GM13976 (cell line): Measurements from ENCODE around the gene SMIM41.

Experiments used
- DNase-seq: peaks from one replicate; pipeline ENCODE4 v3.0.0; 2012; ENCODE audit warnings: low spot score
- in situ Hi-C: fragments of 300-500 bp; cut with MboI; formaldehyde crosslinking; loops from one replicate; pipeline ENCODE4 v1.12.0; 2022; ENCODE audit warnings: low sequenced_read_pairs, mixed read lengths, inconsistent platforms; ENCODE audit not compliant: unreplicated experiment
- TF ChIP-seq, protein P1 (sequence below): IDR thresholded peaks from 2 replicates; pipeline ENCODE4 v1.5.1; 2012; ENCODE audit warnings: borderline replicate concordance, mild to moderate bottlenecking; ENCODE audit not compliant: insufficient read depth; ENCODE audit errors: extremely low read depth, missing control alignments, control extremely low read depth

SMIM41 gene

DNA sequence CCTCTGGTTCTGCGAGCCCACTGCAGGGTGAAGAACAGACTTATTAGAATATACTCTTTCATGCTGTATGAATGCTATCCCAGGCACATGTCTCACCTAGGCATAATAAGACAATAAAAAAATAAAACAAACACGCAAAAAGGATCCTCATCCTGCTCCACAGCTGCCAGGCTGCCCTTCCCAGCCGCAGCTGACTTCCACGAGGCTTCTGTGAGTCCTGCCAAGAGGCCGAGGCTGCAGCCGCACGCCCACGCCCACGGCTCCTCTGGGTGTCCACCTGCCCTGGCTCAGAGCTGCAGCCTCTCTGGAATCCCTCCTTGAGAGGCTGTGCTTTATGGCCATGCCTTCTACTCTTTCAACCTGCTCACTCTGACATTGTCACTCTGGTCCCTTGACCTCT, 6.9 kb downstream of the SMIM41 start:
- TF ChIP-seq, protein P1, sequence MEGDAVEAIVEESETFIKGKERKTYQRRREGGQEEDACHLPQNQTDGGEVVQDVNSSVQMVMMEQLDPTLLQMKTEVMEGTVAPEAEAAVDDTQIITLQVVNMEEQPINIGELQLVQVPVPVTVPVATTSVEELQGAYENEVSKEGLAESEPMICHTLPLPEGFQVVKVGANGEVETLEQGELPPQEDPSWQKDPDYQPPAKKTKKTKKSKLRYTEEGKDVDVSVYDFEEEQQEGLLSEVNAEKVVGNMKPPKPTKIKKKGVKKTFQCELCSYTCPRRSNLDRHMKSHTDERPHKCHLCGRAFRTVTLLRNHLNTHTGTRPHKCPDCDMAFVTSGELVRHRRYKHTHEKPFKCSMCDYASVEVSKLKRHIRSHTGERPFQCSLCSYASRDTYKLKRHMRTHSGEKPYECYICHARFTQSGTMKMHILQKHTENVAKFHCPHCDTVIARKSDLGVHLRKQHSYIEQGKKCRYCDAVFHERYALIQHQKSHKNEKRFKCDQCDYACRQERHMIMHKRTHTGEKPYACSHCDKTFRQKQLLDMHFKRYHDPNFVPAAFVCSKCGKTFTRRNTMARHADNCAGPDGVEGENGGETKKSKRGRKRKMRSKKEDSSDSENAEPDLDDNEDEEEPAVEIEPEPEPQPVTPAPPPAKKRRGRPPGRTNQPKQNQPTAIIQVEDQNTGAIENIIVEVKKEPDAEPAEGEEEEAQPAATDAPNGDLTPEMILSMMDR, result no peak
- DNase-seq, result no peak
- in situ Hi-C loops, result no loop called here

DNA sequence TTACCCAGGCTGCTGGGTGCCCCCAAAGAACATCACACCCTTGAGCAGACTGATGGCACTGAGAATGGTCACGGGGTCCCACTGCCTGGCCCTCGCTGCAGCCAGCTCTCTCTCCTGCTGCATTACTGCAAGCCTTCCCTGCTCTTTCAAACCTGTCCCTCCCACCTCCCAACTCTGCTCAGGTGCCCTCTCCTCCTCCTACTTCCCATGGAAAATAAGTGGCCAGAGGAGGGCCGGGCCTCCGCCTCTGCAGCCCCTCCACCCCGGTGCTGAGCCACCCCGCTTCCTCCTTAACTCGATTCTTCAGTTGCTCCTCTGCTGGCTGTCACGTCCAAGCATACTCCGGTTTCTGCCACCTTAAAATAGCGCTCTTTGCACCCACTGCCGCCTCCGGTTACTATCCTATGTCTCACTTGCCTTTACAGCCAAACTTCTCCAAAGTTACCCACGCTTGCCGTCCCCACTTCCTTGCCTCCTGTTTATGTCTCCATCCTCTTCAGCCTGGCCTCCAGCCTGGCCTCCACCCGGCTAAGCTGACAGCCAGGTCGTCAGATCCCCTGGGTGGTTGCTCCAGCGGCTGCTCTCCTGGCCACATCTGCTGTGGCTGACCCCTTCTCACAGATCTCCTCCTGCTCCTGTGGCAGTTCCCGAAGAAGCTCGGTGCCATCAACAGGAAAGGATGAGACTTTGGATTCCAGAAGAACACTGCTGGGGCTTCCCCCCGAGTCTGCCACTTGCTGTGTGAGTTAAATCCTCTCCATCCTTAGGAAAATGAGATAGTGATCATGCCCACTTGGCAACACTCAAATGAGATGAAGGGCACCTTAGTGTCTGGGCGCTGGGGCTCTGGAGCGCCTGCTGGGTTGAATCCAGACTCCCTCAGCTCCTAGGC, 7.7 kb downstream of the SMIM41 start:
- TF ChIP-seq, protein P1, result no peak
- in situ Hi-C loops, result no loop called here
- DNase-seq, result peak; percentile 18

DNA sequence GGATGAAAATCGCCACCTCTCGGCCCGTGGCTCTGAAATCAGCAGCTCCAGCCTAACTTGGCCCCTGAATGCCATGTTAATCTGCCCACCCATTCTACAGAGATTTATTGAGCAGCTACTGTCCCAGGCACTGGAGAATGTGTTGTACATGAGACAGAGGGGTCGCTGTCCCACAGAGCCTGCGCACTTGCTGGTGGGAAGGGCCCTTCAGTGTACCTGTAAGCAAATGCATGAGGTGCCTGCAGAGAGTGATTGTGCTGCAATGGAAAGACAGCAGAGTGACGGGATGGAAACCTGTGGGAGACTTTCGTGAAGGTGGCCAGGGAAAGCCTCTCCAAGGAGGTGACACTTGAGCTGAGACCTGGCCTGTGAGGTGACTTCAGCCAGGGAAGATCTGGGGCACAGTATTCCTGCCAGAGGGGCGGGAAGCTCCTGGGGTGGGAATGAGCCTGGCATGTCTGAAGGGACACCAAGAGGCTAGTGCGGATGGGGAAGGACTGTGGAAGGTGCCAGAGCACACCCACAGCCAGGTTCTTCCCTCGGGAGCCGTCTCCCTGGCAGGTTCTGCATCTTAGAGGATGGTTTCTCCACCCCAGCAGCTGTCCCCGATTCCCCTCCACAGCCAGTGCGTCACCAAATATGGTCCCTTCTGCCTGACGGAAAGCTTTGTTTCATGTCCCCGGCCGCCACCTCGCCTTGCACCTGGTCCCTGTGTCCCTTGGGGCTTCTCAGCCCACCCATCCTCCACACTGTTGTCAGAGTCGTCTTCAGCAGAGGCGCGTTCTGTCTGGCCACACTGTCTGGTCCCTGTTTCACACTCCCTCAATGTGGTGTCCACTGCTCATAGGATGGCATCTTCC, 8.7 kb downstream of the SMIM41 start:
- TF ChIP-seq, protein P1, result no peak
- in situ Hi-C loops, result no loop called here
- DNase-seq, result peak; percentile 75

DNA sequence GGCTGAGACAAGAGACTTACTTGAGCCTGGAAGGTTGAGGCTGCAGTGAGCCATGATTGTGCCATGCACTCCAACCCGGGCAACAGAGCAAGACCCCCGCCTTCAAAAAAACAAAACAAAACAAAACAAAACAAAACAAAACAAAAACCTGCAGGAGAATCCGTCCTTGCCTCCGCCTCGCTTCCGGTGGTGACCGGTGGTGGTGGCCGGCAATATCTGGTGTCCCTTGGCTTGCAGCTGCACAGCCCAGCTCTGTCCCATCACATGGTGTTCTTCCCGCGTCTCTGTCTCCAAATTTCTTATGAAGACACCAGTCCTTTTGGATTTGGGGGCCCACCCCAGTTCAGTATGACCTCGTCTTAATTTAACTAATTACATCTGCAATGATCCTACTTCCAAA, 10.0 kb downstream of the SMIM41 start:
- in situ Hi-C loops, result no loop called here
- TF ChIP-seq, protein P1, result no peak
- DNase-seq, result no peak

DNA sequence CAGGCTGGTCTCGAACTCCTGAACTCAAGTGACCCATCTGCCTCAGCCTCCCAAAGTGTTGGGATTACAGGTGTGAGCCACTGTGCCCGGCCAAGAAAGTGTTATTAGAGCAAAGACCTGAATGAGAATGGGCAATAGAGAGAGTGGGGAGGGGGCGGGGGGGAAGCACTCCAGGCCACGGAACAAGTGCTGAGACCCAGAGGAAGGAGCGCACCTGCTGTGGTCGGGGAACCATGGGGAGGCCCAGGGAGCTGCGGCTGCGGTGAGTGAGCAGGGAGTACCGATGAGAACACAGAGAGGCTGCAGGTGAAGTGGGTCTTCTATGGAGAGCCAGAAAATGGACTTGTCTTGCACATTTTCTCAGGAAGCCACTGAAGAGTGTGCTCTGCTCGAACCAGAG, 10.8 kb downstream of the SMIM41 start:
- TF ChIP-seq, protein P1, result no peak
- in situ Hi-C loops, result no loop called here
- peak; percentile 25 for DNase-seq

DNA sequence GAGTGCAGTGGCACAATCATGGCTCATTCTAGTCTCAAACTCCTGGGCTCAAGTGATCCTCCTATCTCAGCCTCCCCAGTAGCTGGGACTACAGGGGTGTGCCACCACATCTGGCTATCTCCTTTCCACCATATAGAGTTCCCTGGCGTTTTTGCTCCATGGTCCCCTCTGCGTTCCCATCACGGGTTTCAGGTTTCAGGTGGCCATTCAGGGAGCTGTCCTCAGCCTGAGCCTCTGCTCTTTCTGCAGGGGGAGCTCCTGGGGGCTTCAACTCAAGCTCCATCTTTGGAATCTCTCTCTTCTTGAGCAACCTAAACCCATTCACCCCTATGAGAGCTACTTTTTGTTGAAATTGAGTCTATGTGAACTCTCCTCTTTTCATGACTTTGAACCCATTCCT, 11.6 kb downstream of the SMIM41 start:
- DNase-seq, result peak; percentile 17
- in situ Hi-C loops, result no loop called here
- TF ChIP-seq, protein P1, result no peak
